GM12878 (cell line): Measurements from ENCODE around the gene MISP3. TPM values are rescaled to one million over a fixed set of nuclear protein-coding genes. Genes with fewer than 3 reads are reported as not detected.

Experiments used
- ATAC-seq: fragments of 200-7000 bp; cut with Tn5 transposase; 3 replicates; pipeline ENCODE4 v1.9.1; 2020; ENCODE audit warnings: mild to moderate bottlenecking, moderate library complexity
- BruUV-seq: library from RNA; stranded (reverse); fragments of 400-500 nt; replicated peaks from 2 replicates; lab custom pipeline; 2021; lab: Mats Ljungman, UMichigan
- CTCF ChIA-PET: fragments of 300-600 bp; sonication (Branson Sonifier 250); formaldehyde crosslinking; extraction: SDS; loops from one replicate; lab custom pipeline; 2021; ENCODE audit warnings: inconsistent platforms; lab: Yijun Ruan, JAX
- POLR2A ChIA-PET: fragments of 350-600 bp; formaldehyde crosslinking; extraction: SDS; loops from one replicate; lab custom pipeline; 2021; ENCODE audit warnings: inconsistent platforms; lab: Charles Lee
- RAD21 ChIA-PET: fragments of 300-600 bp; sonication (Branson Sonifier 250); formaldehyde crosslinking; loops from one replicate; lab custom pipeline; 2023; ENCODE audit warnings: antibody characterized with exemption; ENCODE audit not compliant: unreplicated experiment; lab: Charles Lee
- SMC1A ChIA-PET: fragments of 300-600 bp; sonication (Branson Sonifier 250); formaldehyde crosslinking; loops from one replicate; lab custom pipeline; 2023; ENCODE audit not compliant: unreplicated experiment, uncharacterized antibody; lab: Charles Lee
- DNase-seq: peaks from one replicate; pipeline ENCODE4 v3.0.0-alpha.2; 2011; ENCODE audit warnings: low read depth, low spot score
- FAIRE-seq: peaks from 3 replicates; lab custom pipeline; 2011; peaks lifted over from hg19 to GRCh38; lab: Jason Lieb, UNC
- H2AFZ ChIP-seq: 2 replicates; pipeline ENCODE4 v1.6.0; 2011; ENCODE audit warnings: low read depth, low read length, control low read depth; ENCODE audit not compliant: control insufficient read depth
- H3K27ac ChIP-seq: 2 replicates; pipeline ENCODE4 v1.5.1; 2011; ENCODE audit warnings: control low read depth; ENCODE audit not compliant: control insufficient read depth, insufficient read depth
- H3K27me3 ChIP-seq, 2 experiments: replicated peaks in 1 of 2; 2 replicates each; pipeline versions ENCODE4 v1.6.0 to v1.6.1; 2011; ENCODE audit warnings: low read length in 1 of 2; ENCODE audit not compliant: control insufficient read depth in 2 of 2, insufficient read depth in 2 of 2
- H3K36me3 ChIP-seq, 2 experiments: 2 replicates each; pipeline ENCODE4 v1.5.1; 2011; ENCODE audit warnings: low read length in 1 of 2; ENCODE audit not compliant: control insufficient read depth in 2 of 2, insufficient read depth in 2 of 2
- H3K4me1 ChIP-seq: 2 replicates; pipeline ENCODE4 v1.6.1; 2011; ENCODE audit warnings: mild to moderate bottlenecking, low read length, moderate library complexity, mixed read lengths; ENCODE audit not compliant: control insufficient read depth, insufficient read depth
- H3K4me2 ChIP-seq: 2 replicates; pipeline ENCODE4 v1.6.0; 2011; ENCODE audit warnings: control low read depth; ENCODE audit not compliant: control insufficient read depth, insufficient read depth
- H3K4me3 ChIP-seq: fragments of 200-600 bp; sonication (generic); 2 replicates; pipeline ENCODE4 v1.5.1; 2016
- H3K79me2 ChIP-seq: 2 replicates; pipeline ENCODE4 v1.6.0; 2011; ENCODE audit warnings: low read length; ENCODE audit not compliant: control insufficient read depth, insufficient read depth
- H3K9ac ChIP-seq: 2 replicates; pipeline ENCODE4 v1.8.0; 2011; ENCODE audit warnings: low read length, control low read depth, mixed read lengths; ENCODE audit not compliant: control insufficient read depth, insufficient read depth
- H3K9me3 ChIP-seq: replicated peaks from 3 replicates; pipeline ENCODE4 v1.5.1; 2011; ENCODE audit warnings: mild to moderate bottlenecking, low read length; ENCODE audit not compliant: control insufficient read depth, insufficient read depth
- H4K20me1 ChIP-seq: 2 replicates; pipeline ENCODE4 v1.6.0; 2011; ENCODE audit not compliant: control insufficient read depth, insufficient read depth
- CREM ChIP-seq: IDR thresholded peaks from 2 replicates; pipeline ENCODE4 v1.6.1; 2014; ENCODE audit warnings: antibody characterized with exemption, low read depth
- DPF2 ChIP-seq: fragments of 450-650 bp; IDR thresholded peaks from 2 replicates; pipeline ENCODE4 v1.6.1; 2017; ENCODE audit warnings: mild to moderate bottlenecking
- E2F4 ChIP-seq: IDR thresholded peaks from 2 replicates; pipeline ENCODE4 v1.6.1; 2012; ENCODE audit warnings: low read depth, low read length, improper control_type of control experiment
- ELK1 ChIP-seq: IDR thresholded peaks from 2 replicates; pipeline ENCODE4 v1.6.1; 2012; ENCODE audit warnings: low read depth, low read length, improper control_type of control experiment
- MEF2A ChIP-seq: IDR thresholded peaks from 2 replicates; pipeline ENCODE4 v1.6.1; 2011; ENCODE audit warnings: low read depth, mild to moderate bottlenecking, low read length, moderate library complexity; ENCODE audit not compliant: insufficient read depth
- NFYA ChIP-seq: IDR thresholded peaks from 2 replicates; pipeline ENCODE4 v1.6.1; 2011; ENCODE audit warnings: low read depth, mild to moderate bottlenecking, low read length, improper control_type of control experiment, borderline replicate concordance
- TBL1XR1 ChIP-seq: IDR thresholded peaks from 2 replicates; pipeline ENCODE4 v1.6.1; 2012; ENCODE audit warnings: low read depth, low read length, improper control_type of control experiment
- TCF3 ChIP-seq: IDR thresholded peaks from 2 replicates; pipeline ENCODE4 v1.6.1; 2012; ENCODE audit warnings: low read depth, mild to moderate bottlenecking, low read length, borderline replicate concordance; ENCODE audit not compliant: insufficient read depth
- YBX1 ChIP-seq: fragments of 450-650 bp; IDR thresholded peaks from 2 replicates; pipeline ENCODE4 v1.6.1; 2016; ENCODE audit warnings: antibody characterized with exemption
- WGBS: methylation state at CpG from one replicate; pipeline ENCODE4 v1.1.6; 2016; ENCODE audit warnings: low lambda C conversion rate; ENCODE audit not compliant: insufficient replicate concordance, insufficient coverage; ENCODE audit errors: missing lambda C conversion rate; 5-methylcytosine and 5-hydroxymethylcytosine counted together
- in situ Hi-C: fragments of 300-500 bp; cut with MboI; formaldehyde crosslinking; loops from 9 replicates; pipeline ENCODE4 v1.14.3; 2018; ENCODE audit warnings: mixed read lengths
- intact Hi-C: fragments of 100-400 bp; cut with micrococcal nuclease; formaldehyde crosslinking; loops from one replicate; pipeline ENCODE4 v1.14.2; 2022; ENCODE audit not compliant: unreplicated experiment
- polyA plus RNA-seq, 11 experiments: library from polyadenylated mRNA; depleted of rRNA in 4 of 11; unstranded in 6 of 11; stranded (reverse) in 5 of 11; fragments of >200 nt; fragmentation: Nextera tagmentation in 4 of 11; fragmentation: Illumina TruSeq in 1 of 11; extraction: Ambion mirVana in 4 of 11; extraction: Trizol in 1 of 11; gene quantifications; 1 replicate in 1 of 11; 2 replicates in 10 of 11; pipeline versions ENCODE4 v1.2.1 to v1.2.3, GENCODE V29; 2011 to 2016; ENCODE audit warnings: inconsistent platforms in 2 of 11, missing spikeins in 2 of 11, low read depth in 1 of 11
- total RNA-seq, 4 experiments: library from RNA; depleted of rRNA in 3 of 4; stranded (reverse); fragments of >200 nt in 3 of 4; fragmentation: Illumina TruSeq in 1 of 4; extraction: Trizol in 1 of 4; gene quantifications; 2 replicates each; pipeline versions ENCODE4 v1.2.1 to v1.2.3, GENCODE V29; 2013 to 2021

MISP3 gene
- total and polyA plus RNA-seq, 10 of the 15 experiments (the other 5 are each of a cell fraction or from before 2014, with no cell fraction given) = 0.07 to 1.4 (median 0.64) TPM

GRCh38 chr19:14061751-14062557 lies 10.6 kb upstream of the MISP3 start, which contains the start of gene PALM3 (continued):
- no peak for TF ChIP-seq E2F4
- no peak for TF ChIP-seq CREM
- no peak for TF ChIP-seq YBX1
- no peak for TF ChIP-seq TBL1XR1

- 33% methylated on average over 5 of the region's 5 CpGs for WGBS
- no peak for ATAC-seq
- CTCF ChIA-PET = interaction anchor here (1.3 kb wide), 1 partner anchor 9 kb away, joined by 3 read pairs; no protein-coding TSS in a partner anchor
Observed at GRCh38 chr19:14062558-14062855, 10.1 kb upstream of the MISP3 start.

More at GRCh38 chr19:14062558-14062855, 10.1 kb upstream of the MISP3 start:
- H3K27ac ChIP-seq = no peak overlapping the region
- no peak overlapping the region for H3K9ac ChIP-seq
- RAD21 ChIA-PET = no interaction called here
- H3K4me2 ChIP-seq = no peak overlapping the region
- H3K27me3 ChIP-seq = peaks cover 0 to 6% of the 10 kb centered on the region in 2 experiments; a peak in 3 of 4 replicates
- H3K79me2 ChIP-seq = no peaks in the 10 kb centered on the region
- TF ChIP-seq NFYA = no peak
- no peak for TF ChIP-seq ELK1
- TF ChIP-seq MEF2A = no peak
- no peak for TF ChIP-seq DPF2
- TF ChIP-seq TCF3 = no peak
- TF ChIP-seq, all 136 proteins: peak for 0
- no peaks in the 10 kb centered on the region for H3K9me3 ChIP-seq
- POLR2A ChIA-PET = no interaction called here
- no peaks in the 10 kb centered on the region for H3K36me3 ChIP-seq
- no TSS peak for BruUV-seq
- in situ Hi-C loops (loop anchor here (25.0 kb wide), 1 partner anchor 775 kb away; no protein-coding TSS in a partner anchor), intact Hi-C loops (no loop called here)
- no peak for FAIRE-seq
- no peaks in the 10 kb centered on the region for H3K4me1 ChIP-seq
- H3K4me3 ChIP-seq = no peak overlapping the region
- SMC1A ChIA-PET = no interaction called here
- H4K20me1 ChIP-seq = no peaks in the 10 kb centered on the region; the same call in 1 of the 2 replicates
- DNase-seq = no peak
- H2AFZ ChIP-seq = no peak overlapping the region
